ENCODE measurements around the gene MYO16.

The MYO16 gene

DNA sequence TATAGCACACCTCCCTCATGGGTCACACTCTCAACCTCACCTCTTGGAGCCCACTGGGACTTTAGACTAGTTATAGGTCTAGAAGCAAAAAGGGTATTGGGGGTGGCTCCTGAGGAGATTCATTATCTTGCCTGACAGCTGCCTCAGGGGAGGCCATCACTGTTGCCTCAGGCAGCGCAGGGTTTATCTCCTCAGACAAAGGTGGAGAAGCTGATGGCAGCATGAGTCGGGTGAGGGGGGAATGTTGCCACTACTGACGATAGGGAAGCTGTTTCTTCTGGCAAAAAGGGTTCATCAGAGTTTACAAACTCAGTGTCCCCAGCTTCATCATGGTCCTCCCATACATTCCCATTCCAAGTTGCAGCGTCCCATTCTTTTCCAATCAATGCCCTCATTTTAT lies 594.6 kb downstream of the MYO16 start:
- no peak for DNase-seq

DNA sequence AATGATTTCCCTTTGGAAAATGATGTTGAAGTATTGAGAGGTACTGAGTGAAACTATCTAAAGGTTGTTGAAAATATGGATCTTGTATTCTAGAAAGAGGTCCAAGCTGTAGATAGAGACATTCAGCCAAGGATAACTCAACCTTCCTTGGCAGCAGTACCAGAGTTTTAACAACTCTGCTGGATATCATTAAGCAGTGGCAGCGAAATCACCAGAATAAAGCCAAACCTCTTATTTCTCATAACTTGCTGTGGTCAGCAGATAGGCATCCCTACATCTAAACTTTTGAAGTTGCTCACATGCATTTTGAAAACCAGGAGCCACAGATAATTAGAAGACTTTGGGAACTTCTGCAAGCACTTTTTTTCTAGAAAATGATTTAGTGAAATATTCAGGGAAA lies 597.2 kb downstream of the MYO16 start:
- DNase-seq, result no peak

DNA sequence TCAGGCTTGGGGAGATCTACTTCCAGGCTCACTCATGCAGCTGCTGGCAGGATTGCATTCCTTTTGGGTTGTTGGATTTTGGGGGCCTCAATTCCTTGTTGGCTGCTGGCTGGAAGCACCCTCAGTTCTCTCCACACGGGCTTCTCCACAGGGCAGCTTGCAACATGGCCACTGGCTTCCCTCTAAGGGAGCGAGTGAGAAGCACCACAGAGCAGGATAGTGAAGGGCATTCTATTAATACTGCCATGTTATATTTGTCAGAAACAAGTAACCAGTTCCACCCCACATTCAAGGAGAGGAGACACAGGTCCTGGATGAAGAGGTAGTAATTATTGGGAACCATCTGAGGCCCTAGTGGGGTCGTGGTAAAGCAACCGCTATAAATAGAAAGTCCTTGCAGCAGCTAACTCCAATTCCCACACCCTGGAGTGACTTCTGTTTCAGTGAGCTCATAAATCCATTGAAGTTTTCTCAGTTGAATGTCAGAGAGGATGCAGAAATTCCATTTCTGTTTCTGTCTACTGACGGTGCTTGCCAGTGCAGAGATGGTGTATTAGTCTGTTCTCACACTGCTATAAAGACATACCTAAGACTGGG lies 598.0 kb downstream of the MYO16 start:
- no peak for DNase-seq

DNA sequence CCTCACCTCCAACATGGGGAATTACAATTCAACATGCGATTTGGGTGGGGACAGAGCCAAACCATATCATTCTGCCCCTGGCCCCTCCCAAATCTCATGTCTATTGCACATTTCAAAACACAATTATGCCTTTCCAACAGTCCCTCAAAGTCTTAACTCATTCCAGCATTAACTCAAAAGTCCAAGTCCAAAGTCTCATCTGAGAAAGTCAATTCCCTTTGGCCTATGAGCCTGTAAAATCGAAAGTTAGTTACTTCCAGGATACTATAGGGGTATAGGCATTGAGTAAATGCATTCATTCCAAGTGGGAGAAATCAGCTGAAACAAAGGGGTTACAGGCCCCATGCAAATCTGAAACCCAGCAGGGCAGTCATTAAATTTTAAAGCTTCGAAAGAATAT lies 598.8 kb downstream of the MYO16 start:
- no peak for DNase-seq

DNA sequence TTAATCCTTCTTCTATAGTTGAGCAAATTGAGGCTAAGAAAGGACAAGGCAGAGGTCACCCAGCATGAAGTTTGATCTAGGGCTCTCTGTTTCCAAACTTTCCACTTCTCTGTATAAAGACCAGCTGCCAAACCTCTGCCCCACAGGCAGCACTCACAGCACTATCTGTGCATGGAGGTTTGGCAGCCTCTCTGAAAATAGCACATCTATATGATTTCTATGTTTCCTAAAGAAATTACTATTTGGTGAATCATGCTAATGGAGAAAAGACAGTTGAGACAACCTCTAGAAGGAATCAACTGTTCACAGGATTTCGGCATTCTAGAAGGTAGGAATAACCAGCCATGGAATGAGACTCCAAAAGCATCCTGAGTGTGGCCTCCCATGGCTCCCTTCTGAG lies 602.5 kb downstream of the MYO16 start:
- no peak for DNase-seq

DNA sequence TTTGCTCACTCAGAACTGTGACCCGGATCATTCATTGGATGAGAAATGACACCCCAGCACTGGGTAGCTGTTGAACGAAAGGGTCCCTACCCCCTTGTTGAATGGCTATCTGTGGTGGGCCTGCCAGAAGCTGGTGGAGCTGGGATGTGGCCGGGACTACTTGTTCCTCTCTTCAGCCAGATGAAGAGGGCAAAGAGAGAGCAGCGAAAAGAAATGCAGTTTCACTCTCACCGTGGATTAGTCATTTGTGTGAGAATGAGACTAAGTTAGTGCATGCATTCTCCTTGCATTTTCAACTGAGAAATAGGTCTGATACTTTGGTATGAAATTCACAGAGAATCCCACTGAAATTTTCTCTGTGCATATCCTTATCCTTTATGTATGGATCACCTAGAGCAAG lies 603.9 kb downstream of the MYO16 start:
- no peak for DNase-seq

DNA sequence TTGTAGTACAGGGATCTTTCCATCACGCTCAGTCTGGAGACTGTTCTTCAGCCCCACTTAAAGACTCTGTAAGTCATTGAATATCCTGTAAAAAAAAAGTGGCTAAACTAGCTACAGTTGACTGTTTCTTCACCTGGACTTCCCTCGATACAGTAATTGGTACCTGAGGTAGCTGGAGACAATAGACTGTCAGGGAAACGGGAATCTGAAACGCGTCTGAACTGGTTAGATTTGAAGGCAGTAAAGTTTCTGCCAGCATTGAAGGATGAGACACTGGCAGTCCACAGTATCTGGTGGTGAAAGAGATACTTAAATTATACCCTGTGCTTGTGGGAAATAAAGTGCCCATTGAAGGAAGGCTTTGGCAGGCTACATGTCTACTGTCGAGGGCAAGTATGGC lies 606.5 kb downstream of the MYO16 start:
- no peak for DNase-seq

DNA sequence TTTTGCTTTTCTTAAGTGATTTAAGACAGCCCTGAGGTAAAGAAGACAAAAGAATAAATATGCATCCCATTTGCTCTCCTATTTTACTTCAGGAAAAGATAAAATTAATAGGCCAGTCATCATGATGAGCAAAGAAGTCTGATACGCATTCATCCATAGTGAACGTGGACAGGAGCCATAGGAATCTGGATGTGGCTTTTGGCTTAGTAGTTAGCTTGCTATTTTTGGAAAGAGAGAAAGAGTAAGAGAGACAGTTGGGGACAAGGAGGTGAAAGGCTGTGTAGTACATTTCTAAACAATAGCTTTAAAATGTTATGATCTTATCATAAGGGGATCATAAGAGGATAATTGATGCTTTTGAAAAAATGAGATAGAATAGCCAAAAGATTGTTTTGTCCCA lies 611.7 kb downstream of the MYO16 start:
- no peak for DNase-seq

DNA sequence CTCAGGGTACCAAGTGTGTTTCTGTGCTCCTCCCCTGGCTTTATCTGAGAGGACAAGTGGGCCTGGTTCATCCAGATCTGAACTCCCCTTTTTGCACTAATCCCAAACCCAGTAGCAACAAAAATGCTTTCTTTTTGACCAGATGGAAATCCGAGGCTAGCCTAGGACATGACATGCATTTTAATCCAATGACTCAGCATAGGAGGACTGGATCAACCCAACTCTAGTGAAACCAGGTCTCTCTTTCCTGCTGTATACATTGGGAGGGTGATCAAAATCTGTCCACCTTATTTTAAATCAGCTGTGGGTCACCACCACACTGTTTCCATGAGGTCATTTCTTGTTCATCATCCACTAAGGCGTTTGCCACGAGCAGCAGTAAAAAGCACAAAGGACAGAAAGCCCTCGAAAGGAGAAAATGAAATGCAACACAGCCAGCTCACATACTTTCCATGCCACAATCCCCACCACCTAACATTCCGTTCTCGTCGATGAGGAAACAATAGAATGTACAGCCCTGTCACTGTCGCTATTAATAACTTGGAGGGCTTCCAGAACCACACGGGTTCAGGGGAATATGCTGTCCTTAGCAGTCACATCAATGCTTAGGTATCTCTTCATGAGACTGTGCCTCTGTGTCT lies 614.0 kb downstream of the MYO16 start:
- peak in 11 of 58 donors; percentile 2 to 21 (median 4) for DNase-seq

DNA sequence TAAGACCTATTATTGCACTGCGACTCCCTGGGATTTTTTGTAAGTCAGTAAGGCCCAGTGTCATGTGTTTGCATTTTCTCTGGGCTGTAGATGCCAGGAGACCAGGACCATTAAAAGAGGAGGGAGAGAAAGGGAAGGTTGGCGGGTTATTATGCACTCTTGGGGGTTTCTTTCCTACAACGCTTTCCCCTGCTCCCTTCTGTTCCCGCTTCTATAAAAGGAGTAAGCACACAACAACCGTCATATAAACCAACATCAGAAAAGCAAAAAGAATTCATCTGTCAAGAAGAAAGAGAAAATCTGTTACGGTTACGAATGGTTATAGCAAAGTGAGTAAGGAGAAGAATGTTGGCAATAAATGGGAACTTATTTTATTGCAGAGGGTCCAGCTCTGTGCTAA lies 615.2 kb downstream of the MYO16 start:
- DNase-seq, result no peak

DNA sequence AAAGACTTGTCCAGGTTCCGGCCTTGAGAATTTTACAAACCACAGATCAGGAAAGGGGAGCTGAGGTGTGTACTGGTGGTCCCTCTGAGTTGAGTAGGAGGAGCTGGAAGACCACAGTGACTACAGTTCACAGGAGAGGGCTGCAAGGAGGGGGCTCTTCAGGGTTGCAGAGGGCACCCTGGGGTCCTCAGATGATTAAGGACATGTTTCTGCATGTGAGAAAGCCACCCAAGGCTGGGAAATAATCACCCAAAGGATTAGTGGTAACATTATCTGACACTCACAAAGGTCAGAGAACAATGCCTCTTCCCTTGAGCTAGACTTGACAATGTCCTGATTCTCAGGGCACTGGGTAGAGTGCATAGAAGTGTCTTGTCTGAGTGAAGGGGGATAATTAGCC lies 616.6 kb downstream of the MYO16 start:
- no peak for DNase-seq

DNA sequence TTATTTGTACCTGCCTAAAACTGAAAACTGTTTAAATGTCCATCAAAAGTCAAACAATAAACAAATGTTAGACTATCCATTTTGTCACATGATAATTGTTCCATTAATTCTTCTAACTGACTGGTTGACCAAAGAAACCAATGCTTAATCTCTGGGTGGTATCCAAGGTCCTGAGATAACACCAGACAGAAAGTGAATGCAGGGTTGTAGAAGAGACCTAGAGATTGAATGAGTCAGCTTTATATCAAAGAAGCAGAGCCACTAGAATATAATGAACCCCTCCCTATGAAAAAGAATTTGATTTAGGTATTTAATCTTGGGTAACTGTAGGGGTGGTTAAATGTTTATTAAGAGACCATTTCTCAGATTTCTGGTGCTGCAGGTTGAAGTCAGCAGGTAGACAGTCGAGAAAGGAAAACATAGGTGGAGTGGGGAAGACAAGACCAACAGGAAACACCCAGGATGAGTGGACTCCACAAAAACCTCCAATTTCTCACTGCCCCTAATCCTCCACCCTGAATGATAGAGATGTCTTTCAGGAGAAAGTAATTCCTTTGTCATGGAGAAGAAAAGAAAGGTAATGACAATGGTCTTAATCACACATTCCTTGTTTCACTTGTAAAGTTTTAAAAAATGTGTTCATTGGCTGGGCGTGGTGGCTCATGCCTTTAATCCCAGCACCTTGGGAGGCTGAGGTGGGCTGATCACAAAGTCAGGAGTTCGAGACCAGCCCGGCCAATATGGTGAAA lies 620.5 kb downstream of the MYO16 start:
- DNase-seq, result no peak

DNA sequence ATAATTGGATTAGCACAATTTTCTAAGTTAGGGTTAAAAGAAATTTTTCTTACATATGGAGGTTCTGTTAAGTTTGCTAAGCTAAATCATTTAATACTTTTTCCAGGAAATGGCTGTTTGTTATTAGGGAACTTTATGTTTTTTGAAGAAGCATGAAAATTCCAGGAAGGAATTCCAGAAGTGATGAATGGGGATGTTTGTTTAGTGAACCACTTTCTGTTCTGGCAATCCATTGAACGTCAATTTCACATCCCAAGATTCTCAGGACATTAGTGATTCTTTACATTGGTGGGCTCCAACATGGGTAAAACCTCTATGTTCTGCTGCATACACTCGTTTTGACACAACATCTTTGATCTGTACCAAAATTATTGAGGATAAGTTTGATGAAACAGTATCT lies 622.5 kb downstream of the MYO16 start:
- no peak for DNase-seq

DNA sequence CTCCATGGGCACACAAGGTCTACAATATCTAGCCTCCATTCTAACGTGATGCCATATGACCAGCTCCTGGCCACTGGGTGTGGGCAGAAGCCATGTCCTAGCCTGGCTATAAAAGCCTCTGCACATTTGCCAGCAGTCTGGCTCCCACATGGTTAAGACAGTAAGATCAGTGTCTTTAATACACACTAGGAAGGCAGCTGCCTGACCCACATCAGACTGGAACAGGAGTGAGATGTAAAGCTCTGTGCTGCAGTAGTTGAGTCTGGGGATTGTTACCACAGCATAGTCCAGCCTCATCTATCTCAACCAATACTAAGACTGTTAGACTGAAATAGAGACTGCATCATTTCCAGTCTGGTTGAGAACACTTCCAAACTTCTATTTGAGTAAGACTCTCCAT lies 623.9 kb downstream of the MYO16 start:
- DNase-seq, result no peak

DNA sequence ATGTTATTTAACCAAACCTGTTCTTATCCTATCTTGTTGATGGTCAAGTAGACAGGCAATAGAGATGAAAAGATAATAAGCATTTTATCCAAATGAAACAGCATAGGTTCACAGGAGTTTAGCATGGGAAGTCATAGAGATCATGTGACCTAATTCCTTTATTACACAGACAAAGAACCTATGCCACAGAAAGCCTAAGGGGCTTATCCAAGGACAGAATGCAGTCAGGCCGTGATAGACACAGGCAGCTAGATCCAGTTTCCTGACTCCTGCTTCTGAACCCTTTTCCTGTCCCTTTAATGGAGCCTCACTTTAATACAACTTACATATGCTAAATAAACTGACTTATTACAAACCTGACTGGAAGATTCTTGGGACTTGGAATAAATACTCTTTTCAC lies 624.9 kb downstream of the MYO16 start:
- no peak for DNase-seq

DNA sequence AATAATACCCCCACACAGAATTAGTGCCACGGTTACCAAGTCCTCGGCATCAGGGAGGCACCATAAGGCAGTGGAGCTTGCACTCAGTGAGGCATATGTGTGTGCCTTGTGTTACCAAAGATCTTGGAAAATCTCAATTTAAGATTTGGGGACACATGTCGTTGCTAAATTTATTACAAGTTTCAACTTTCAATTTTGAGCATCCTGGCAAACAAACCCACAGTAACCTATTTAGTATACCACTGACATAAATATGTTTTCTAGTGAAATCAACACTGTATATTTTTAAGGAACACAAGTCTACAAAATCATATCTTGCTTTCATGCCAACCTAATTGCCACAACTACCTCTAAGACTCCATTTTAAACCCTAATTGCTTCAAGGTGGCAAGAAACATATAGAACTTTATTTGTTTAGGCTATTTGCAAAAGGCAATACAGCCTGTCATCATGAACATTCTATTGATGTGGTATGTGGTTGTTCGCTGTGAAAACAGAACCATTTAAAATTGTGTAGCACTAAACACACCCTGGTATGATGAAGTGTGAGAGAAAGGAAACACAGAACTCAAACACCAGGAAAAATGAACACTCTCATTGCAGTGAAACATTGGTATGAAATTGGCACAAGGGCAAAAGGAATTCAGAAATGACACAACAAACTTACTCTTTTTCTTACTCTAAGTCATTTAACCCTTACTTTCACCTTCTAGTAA lies 625.9 kb downstream of the MYO16 start:
- no peak for DNase-seq

DNA sequence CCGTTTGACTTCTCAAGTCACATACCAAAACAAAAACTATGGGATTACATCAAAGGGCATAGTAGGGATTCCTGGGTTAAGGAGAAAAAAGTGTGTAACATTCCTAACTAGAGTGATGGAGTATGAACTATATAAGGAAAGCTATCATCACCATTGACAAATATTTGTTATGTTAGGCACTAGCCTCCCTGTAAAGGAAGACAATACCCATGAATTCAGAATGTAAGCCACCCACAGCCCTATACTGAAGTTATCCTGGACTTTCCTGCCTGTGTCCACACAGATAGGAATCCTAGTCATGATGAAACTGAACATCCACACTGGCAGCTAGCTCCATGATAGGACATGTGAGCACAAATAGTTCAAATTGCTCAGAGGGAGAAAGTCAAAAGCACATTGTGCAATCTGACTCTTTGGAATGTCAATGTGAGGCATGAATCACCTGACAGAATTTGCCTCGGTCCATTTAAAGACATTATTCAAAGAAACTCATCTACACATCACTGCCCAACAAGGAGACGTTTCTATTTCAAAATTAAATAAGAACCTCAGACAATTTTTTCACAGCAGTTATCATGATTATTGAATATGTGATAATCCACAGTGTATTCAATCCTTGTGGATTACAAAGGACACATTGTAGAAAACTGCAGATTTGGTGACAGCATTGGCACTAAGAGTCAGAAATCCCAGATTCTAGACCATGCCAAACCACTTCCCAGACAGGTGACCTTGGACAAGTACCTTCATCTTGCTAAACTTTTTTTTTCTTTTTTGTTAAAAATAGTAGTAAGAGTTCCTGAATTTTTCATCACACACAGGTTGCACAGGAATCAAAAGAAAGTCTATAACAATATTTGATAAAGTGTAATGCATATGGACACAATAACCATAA lies 627.7 kb downstream of the MYO16 start:
- no peak for DNase-seq
